ENCODE data around the gene CDA. TPM values are rescaled to one million over a fixed set of nuclear protein-coding genes. Genes with fewer than 3 reads are reported as not detected.

CDA gene
- total and polyA plus RNA-seq, 9 of the 15 experiments (the other 6 are each of a cell fraction or from before 2014, with no cell fraction given): not detected

DNA sequence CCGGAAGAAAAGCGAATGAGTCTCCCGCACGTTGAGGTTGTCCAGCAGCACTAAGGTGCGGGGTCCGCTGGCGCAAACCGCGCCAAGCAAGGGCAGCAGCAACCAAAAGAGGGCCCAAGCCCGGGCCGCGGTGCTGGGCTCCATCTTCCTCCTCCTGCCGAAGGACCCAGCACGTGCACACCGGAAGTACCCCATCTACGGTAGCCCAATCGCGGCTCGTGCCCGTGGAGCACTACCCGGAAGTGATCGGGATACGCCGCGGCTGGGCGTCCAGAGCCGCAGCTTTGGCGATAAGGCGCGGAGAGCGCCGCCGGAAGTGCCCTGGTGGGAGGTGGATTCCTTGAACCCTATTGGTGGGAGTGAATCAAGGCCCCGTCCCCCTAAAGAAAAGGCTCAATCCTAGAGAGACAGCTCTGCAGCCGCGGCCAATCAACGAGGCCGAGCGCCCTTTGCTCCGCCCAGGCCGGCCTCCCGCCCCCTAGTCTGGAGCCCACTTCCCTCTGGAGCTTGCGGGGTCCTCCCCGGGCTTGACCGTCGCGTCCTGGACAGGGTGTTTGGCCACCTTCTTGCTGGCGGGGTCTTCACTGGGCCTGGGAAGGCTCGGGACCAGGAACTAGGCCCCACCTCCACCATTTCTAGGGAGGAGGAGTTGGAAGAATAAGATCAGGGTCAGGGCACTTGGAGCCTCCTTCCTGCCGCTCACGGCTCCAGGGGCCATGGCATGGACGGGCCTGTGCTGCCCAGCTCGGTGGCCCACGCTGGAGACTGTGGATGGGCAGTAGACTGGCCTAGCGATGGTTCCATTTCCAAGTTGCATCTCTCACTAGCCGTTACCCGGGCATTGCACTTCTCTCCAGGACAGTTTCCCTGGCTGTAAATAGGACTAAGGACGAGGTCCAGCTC, 72.6 kb downstream of the CDA start, which contains the start of gene DDOST (continued):
- TF ChIP-seq, protein P1, sequence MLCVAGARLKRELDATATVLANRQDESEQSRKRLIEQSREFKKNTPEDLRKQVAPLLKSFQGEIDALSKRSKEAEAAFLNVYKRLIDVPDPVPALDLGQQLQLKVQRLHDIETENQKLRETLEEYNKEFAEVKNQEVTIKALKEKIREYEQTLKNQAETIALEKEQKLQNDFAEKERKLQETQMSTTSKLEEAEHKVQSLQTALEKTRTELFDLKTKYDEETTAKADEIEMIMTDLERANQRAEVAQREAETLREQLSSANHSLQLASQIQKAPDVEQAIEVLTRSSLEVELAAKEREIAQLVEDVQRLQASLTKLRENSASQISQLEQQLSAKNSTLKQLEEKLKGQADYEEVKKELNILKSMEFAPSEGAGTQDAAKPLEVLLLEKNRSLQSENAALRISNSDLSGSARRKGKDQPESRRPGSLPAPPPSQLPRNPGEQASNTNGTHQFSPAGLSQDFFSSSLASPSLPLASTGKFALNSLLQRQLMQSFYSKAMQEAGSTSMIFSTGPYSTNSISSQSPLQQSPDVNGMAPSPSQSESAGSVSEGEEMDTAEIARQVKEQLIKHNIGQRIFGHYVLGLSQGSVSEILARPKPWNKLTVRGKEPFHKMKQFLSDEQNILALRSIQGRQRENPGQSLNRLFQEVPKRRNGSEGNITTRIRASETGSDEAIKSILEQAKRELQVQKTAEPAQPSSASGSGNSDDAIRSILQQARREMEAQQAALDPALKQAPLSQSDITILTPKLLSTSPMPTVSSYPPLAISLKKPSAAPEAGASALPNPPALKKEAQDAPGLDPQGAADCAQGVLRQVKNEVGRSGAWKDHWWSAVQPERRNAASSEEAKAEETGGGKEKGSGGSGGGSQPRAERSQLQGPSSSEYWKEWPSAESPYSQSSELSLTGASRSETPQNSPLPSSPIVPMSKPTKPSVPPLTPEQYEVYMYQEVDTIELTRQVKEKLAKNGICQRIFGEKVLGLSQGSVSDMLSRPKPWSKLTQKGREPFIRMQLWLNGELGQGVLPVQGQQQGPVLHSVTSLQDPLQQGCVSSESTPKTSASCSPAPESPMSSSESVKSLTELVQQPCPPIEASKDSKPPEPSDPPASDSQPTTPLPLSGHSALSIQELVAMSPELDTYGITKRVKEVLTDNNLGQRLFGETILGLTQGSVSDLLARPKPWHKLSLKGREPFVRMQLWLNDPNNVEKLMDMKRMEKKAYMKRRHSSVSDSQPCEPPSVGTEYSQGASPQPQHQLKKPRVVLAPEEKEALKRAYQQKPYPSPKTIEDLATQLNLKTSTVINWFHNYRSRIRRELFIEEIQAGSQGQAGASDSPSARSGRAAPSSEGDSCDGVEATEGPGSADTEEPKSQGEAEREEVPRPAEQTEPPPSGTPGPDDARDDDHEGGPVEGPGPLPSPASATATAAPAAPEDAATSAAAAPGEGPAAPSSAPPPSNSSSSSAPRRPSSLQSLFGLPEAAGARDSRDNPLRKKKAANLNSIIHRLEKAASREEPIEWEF (CRISPR knock-in tag; IDR thresholded peaks at IDR 0.05): no peak
- TF ChIP-seq ZBTB7A (IDR thresholded peaks at IDR 0.05; ENCODE audit: borderline replicate concordance, control insufficient read depth, low read depth, low read length) (peak; percentile 73; the same call in 1 of the 2 replicates), ZKSCAN3 (CRISPR knock-in tag; IDR thresholded peaks at IDR 0.05) (no peak), NR2C1 (IDR thresholded peaks at IDR 0.05) (peak; percentile 99), NR2C1 (tag; IDR thresholded peaks at IDR 0.05) (peak; percentile 99), HMGN3 (IDR thresholded peaks at IDR 0.05; ENCODE audit: borderline replicate concordance, extremely low read depth, insufficient read length, low read depth, low read length) (peak; percentile 80), ZNF79 (CRISPR knock-in tag; IDR thresholded peaks at IDR 0.05; ENCODE audit: low read depth) (no peak), MCM7 (IDR thresholded peaks at IDR 0.05) (no peak), U2AF2 (optimal IDR thresholded peaks at IDR 0.05; ENCODE audit: low read depth, low read length) (no peak), ARNT (IDR thresholded peaks at IDR 0.05) (0 out of 4 replicates have a peak, but pooled peaks of 1 of the 2 experiments have one; percentile 43), CHD2 (IDR thresholded peaks at IDR 0.05; ENCODE audit: low read depth, low read length) (peak; percentile 83), SAP30 (IDR thresholded peaks at IDR 0.05; ENCODE audit: borderline replicate concordance, insufficient read depth, low read depth, low read length, poor library complexity, severe bottlenecking) (peak; percentile 23), TFAM (CRISPR knock-in tag; conservative IDR thresholded peaks at IDR 0.05) (no peak), MYNN (IDR thresholded peaks at IDR 0.05) (no peak), MYNN (CRISPR knock-in tag; IDR thresholded peaks at IDR 0.05) (no peak)
- TF ChIP-seq, protein P2, sequence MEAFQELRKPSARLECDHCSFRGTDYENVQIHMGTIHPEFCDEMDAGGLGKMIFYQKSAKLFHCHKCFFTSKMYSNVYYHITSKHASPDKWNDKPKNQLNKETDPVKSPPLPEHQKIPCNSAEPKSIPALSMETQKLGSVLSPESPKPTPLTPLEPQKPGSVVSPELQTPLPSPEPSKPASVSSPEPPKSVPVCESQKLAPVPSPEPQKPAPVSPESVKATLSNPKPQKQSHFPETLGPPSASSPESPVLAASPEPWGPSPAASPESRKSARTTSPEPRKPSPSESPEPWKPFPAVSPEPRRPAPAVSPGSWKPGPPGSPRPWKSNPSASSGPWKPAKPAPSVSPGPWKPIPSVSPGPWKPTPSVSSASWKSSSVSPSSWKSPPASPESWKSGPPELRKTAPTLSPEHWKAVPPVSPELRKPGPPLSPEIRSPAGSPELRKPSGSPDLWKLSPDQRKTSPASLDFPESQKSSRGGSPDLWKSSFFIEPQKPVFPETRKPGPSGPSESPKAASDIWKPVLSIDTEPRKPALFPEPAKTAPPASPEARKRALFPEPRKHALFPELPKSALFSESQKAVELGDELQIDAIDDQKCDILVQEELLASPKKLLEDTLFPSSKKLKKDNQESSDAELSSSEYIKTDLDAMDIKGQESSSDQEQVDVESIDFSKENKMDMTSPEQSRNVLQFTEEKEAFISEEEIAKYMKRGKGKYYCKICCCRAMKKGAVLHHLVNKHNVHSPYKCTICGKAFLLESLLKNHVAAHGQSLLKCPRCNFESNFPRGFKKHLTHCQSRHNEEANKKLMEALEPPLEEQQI (IDR thresholded peaks at IDR 0.05): no peak
- TF ChIP-seq, protein P3, sequence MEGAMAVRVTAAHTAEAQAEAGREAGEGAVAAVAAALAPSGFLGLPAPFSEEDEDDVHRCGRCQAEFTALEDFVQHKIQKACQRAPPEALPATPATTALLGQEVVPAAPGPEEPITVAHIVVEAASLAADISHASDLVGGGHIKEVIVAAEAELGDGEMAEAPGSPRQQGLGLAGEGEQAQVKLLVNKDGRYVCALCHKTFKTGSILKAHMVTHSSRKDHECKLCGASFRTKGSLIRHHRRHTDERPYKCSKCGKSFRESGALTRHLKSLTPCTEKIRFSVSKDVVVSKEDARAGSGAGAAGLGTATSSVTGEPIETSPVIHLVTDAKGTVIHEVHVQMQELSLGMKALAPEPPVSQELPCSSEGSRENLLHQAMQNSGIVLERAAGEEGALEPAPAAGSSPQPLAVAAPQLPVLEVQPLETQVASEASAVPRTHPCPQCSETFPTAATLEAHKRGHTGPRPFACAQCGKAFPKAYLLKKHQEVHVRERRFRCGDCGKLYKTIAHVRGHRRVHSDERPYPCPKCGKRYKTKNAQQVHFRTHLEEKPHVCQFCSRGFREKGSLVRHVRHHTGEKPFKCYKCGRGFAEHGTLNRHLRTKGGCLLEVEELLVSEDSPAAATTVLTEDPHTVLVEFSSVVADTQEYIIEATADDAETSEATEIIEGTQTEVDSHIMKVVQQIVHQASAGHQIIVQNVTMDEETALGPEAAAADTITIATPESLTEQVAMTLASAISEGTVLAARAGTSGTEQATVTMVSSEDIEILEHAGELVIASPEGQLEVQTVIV (CRISPR knock-in tag; IDR thresholded peaks at IDR 0.05; ENCODE audit: borderline replicate concordance): no peak
